ENCODE results near the gene SPINDOC. TPM values are rescaled to one million over a fixed set of nuclear protein-coding genes. Genes with fewer than 3 reads are reported as not detected.

SPINDOC gene
- total RNA-seq, 1 experiment from 2014 or later, result 17.7 TPM

DNA sequence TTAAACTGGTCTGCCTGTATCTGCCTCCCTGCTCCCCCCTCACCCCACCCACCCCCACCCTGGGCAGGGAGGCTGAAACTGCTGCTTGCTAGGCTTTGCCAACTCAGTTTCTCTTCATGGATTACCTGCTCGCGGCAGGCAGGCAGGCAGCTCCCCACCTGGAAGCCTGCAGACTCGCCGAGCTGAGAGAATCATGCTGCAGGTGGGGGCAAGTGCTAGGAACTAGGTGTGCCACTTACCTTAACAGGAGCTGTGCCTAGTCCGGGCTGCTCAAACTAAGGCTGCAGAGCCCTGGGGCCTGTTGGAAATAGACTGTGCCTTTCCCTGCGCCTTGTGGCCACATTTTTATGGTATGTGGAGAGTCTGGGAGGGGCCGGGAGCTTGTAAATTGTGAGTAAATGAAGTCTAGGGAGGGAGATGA is 55.9 kb downstream of the SPINDOC start:
- in situ Hi-C loops (cut with HindIII; ENCODE audit: low pct_unique_long_range_greater_than_20kb, low sequenced_read_pairs), result no loop called here
- DNase-seq (ENCODE audit: low read depth, low spot score), result no peak

DNA sequence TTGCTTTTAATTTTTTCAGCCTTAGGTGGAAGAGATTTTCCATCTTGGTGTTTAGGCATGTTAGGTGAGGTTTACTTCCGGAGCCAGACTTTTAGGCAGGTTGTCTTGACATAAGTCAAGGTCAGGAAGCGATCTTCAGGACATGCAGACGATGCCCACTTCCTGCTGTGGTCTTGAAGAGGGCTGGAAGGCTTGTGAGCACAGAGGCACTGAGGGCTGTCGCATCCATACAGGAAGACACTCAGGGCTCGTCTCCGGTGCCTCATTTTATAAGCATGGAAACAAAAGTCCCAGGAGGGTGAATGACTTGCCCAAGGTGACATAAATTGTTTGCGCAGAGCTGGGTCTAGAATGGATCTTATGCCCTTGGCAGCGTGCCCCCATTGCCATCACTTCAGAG is 56.4 kb downstream of the SPINDOC start:
- in situ Hi-C loops (cut with HindIII; ENCODE audit: low pct_unique_long_range_greater_than_20kb, low sequenced_read_pairs), result no loop called here
- no peak for DNase-seq (ENCODE audit: low read depth, low spot score)

DNA sequence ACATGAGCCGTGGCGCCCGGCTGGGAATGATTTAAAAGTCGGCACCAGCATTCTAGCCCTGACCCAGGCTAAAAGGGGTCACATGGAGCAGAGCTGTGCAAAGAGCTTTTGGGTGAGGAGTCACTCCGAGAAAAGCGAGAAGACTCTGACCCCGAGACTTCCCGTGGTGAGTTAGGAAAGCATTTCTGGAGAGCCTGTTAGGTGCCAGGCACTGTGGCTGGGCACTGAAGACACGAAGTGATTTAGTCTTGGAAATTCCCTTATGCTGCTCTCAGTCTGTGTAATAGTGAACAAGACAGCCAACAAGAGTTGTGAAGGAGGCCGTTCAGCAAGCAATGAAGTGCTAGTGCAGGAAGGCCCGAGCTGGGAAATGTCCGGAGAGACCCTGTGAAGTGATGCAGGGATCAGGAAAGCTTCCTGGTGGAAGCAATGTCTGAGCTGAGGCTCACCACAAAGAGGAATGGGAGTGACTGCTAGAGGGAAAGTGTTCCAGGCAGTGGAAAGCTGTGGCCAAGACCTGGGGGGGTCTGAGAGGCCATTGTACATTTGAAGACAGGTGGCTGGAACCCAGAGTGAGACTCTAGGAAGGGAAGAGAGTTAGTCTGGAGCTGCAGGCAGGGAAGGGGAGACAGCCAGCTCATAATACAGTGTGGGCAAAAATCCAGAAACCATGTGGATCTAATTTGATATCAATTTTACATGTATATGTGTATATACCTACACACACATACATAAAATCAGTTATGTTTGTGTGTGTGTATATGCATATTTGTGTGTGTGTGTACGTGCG is 57.3 kb downstream of the SPINDOC start:
- DNase-seq (ENCODE audit: low read depth, low spot score), result no peak
- in situ Hi-C loops (cut with HindIII; ENCODE audit: low pct_unique_long_range_greater_than_20kb, low sequenced_read_pairs), result no loop called here

DNA sequence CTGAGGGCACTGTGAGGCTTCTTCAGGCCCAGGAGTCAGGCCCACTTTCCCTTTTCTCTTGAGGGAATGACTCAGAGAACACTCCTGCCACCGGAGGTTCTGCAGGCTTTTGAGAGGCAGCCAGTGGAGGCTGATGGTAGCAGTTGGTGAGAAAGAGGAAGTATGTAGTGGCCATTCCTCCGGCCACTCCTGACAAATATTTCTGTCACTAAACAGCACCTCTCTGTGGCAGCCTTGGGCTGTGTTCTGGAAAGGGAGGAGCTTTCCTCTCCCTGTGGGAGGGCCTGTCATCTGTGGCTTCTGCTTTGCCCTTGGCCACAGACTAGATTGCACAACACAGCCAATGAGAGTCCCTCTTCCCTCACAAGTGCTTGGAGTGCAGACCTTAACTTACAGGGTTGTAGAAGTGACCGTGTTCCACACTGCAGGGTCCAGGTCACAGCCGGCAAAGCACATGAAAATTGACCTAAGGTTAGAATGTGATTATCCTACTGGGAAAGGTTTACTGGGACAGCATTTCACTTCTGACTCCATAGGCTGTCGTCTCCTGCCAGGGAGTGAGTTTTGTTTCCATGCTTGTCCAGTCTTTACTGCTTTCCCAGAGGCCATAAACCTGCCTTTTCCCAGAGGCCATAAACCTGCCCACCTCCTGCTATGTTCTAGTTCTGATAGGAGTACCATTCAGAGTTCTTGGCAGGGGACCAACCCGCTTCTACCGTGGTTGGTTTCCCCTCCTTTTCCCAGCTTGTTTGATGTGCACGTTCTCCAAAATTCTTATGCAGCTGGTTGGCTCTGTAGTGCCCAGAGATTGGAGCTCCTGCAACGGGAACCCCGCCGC is 58.9 kb downstream of the SPINDOC start:
- DNase-seq (ENCODE audit: low read depth, low spot score), result peak; percentile 78
- in situ Hi-C loops (cut with HindIII; ENCODE audit: low pct_unique_long_range_greater_than_20kb, low sequenced_read_pairs), result no loop called here

DNA sequence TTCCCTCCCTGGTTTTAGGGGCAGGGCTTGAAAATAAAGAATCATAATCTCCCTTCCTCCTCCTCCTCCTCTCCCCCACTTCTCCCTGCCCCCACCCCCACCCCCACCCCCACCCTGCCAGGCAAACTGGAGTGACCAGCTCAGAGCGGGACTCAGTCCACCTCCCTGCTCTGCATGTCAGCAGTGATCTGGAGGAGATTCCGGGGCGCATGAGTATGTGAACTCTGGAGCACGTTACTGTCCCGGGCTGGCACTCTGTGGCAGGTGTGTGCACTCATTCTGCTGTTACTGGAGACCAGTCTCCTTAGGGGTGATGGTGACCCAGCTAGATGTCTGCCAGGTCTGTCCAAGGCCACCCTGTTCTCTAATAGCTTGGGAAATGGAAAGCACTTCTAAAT is 59.5 kb downstream of the SPINDOC start:
- in situ Hi-C loops (cut with HindIII; ENCODE audit: low pct_unique_long_range_greater_than_20kb, low sequenced_read_pairs), result no loop called here
- no peak for DNase-seq (ENCODE audit: low read depth, low spot score)

DNA sequence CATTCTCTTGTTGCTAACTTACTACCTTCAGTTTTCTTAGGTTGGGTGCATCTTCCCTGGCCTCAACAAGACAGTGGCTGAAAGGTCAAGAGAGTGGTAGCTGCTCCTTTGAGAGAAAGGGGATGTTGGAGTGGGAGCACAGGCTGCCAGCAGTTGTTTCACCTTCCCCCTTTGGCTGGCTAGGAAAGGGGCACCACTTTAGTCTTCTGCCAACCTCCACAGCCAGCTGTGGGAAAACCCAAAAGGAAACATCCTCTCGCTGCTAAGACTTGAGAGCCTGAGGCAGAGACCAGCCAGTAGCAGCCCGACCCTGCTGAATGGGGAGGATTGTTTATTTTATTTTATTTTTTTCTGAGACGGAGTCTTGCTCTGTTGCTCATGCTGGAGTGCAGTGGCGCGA is 60.1 kb downstream of the SPINDOC start:
- no peak for DNase-seq (ENCODE audit: low read depth, low spot score)
- in situ Hi-C loops (cut with HindIII; ENCODE audit: low pct_unique_long_range_greater_than_20kb, low sequenced_read_pairs), result no loop called here

DNA sequence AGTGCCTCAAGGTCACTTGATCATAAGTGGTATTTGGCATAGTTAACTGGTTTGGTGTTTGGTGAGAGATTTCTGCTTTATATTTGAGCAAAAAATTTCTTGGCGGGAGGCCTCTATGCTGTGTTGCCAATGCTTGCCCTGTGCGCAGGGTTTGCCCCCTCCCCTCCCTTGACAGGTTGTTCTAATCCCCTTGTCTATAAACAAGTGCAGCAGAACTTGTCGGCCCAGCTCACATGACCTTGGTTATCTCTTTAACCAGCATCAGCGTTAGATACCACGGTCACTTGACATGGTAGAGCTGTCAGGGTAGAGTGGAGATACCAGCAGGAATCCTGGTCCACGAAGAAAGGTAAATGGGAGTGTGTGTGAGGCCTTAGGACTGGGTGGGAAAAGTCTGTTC is 61.3 kb downstream of the SPINDOC start:
- no peak for DNase-seq (ENCODE audit: low read depth, low spot score)
- in situ Hi-C loops (cut with HindIII; ENCODE audit: low pct_unique_long_range_greater_than_20kb, low sequenced_read_pairs), result no loop called here

DNA sequence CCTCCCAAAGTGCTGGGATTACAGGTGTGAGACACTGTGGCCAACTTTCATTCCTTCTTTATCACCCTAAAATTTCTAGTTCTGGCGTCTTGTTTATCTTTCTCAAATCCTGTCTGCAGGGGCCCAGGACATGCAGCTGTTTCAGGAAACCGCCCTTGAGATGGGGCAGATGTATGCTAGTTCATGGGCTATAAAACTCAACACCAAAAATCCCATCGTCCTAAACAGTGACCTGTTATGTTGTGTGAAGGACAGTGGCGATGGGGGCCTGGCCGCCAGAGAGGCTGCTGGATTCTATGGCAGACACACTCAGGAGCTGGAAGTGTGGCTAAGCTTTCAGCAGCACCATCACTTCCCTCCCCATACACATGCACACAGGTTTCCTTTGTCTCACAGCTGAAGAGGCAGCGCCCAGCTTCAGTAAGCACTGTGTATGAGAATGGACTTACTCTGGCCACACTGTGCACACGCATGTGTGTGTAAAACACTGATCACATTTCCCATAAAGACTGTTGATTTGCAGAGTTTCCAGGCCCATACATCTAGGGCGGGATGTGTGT is 62.3 kb downstream of the SPINDOC start:
- no peak for DNase-seq (ENCODE audit: low read depth, low spot score)
- in situ Hi-C loops (cut with HindIII; ENCODE audit: low pct_unique_long_range_greater_than_20kb, low sequenced_read_pairs), result no loop called here

DNA sequence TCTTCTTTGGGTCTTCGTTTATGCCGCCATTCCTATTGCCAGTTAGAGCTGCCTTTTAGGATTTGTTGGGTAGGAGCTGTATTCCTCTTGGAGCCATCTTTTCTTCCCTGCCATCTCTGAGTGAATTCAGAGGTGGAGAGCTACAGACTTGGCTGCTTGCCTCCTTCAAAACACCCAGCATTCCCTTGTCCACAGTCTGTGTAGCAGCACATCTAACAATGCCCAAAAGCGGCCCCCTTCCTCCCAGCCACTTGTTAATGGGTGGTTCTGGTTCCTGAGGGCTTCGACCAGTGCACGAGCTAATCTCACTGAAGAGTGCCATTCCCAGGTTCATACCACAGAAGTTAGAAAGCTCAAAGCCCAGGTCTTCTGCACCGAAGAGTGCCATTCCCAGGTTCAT is 63.4 kb downstream of the SPINDOC start:
- DNase-seq (ENCODE audit: low read depth, low spot score), result no peak
- in situ Hi-C loops (cut with HindIII; ENCODE audit: low pct_unique_long_range_greater_than_20kb, low sequenced_read_pairs), result no loop called here

Small RNAs within 50 kb of the gene (small RNA-seq; reads per million reads assigned to genes)
- gene AP006289.1, result 0 reads per million in 2 experiments
- 0 reads per million in 2 experiments for gene RN7SL596P

Other genes starting within 250 kb of the SPINDOC start
- 3.5 and 4.6 TPM in 2 replicates for gene PLAAT3, start 199.0 kb upstream of the SPINDOC start, total RNA-seq (2014; rRNA removed; shearing (Covaris generic))
- gene ATL3, start 142.1 kb upstream of the SPINDOC start, total RNA-seq (2014; rRNA removed; shearing (Covaris generic)), result 39.5 and 44.0 TPM in 2 replicates
- 31.6 and 36.4 TPM in 2 replicates for gene RTN3, start 132.0 kb upstream of the SPINDOC start, total RNA-seq (2014; rRNA removed; shearing (Covaris generic))
- gene ZFTA, start 44.7 kb upstream of the SPINDOC start, total RNA-seq (2014; rRNA removed; shearing (Covaris generic)), result 5.4 and 7.3 TPM in 2 replicates
- gene MARK2, start 25.7 kb downstream of the SPINDOC start, total RNA-seq (2014; rRNA removed; shearing (Covaris generic)), result 7.8 and 11.2 TPM in 2 replicates
- gene RCOR2, start 103.7 kb downstream of the SPINDOC start, total RNA-seq (2014; rRNA removed; shearing (Covaris generic)), result 0.63 and 0.80 TPM in 2 replicates
- 8.7 and 10.0 TPM in 2 replicates for gene NAA40, start 125.5 kb downstream of the SPINDOC start, total RNA-seq (2014; rRNA removed; shearing (Covaris generic))
- gene COX8A, start 161.2 kb downstream of the SPINDOC start, total RNA-seq (2014; rRNA removed; shearing (Covaris generic)), result 583 and 585 TPM in 2 replicates
- gene OTUB1, start 173.0 kb downstream of the SPINDOC start, total RNA-seq (2014; rRNA removed; shearing (Covaris generic)), result 37.3 and 39.2 TPM in 2 replicates
- not detected in 2 replicates for gene FLRT1, start 222.5 kb downstream of the SPINDOC start, total RNA-seq (2014; rRNA removed; shearing (Covaris generic))